GM21825 (cell line): Measurements from ENCODE around the gene RIPOR2.

ENCODE experiments used
- ATAC-seq: cut with Tn5 transposase; IDR thresholded peaks from one replicate; pipeline ENCODE4 v1.9.1; 2021; ENCODE audit warnings: mild to moderate bottlenecking, moderate library complexity; ENCODE audit not compliant: unreplicated experiment

Gene RIPOR2

DNA sequence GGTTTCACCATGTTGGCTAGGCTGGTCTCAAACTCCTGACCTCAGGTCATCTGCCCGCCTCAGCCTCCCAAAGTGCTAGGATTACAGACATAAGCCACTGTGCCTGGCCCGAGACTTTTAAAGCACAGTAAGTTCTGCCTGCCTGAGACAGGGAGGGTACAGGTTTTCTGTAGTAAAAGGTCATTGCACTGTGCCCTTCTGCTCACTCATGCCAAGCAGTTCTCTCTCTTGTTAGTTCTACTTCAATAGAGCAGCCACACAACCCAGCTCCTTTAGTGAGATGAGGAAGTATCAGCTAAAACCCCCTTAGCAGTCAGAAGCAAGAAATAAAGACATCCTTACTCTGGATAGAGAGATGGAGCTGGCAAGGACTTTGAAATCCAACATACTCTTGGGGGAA is 84.7 kb downstream of the RIPOR2 start:
- ATAC-seq, result no peak

DNA sequence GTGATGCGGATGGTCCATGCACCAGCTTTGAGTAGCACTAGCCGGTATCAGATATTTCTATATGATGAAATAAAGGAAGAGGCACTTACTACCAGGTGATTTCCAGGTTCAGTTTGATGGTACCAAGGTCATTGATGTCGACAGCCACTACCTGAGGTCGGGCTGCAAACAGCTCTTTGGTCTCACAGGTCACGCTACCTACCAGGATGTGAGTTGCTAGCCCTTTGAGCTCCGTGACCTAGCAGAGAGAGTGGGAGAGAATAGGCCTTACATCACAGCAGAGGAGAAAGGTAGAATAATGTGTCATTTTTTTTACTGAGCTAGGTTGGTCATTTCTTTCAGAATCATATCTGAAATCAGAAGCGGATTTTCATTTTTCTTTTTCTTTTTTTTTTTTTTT is 86.0 kb downstream of the RIPOR2 start:
- no peak for ATAC-seq

DNA sequence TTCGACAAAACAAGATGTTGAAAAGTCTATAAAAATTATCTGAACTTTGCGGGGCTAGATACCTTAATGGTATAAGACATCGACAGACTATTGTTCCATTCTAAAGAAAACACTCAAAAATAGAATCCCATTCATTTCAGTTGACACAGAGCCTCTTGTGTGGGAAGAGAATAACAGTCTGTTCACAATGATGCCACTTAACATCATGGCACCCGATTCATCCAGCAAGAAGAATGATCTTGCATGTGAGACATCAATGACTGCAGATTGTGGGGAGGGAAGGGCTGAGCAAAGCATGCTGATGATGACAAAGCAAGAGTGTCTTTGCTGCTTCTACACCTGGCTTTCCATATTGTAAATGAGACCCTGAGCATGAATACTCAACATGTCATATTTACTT is 87.3 kb downstream of the RIPOR2 start:
- ATAC-seq, result no peak

DNA sequence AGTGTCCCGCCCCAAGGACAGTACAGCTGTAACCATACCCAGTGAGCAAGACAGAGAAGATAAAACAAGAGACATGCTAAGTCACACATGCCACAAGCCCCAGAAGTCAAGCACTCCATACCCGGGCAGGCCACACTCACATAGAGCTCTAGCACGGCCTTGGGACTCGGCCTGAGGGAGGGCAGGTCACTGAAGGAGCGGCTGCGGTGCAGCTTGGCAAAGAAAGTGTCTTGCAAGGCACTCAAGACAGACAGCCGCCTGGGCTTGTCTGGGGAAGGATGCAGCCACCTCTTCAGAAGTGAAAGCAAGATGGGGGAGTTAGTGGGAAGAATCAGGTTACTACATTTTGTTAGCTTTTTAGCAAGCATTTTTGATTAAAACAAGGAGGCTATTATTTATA is 88.4 kb downstream of the RIPOR2 start:
- ATAC-seq, result no peak

DNA sequence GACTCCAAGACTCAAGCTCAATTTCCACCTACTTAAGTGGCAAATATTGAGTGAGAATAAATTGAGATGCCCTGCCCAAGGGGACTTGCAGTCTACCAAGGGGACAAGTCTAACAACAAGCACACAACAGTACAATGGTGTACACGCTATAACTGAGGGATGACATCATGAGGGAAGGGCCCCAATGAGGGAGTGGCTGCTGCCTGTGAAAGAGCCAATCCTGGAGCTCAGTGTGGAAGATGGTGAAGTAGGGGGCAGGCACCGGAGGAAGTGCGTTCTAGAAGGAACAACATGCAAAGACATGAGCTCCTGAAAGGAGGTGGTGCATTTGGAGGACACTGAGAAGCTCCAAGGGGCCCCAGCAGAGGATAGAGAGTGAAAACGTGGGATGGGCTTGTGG is 90.2 kb downstream of the RIPOR2 start:
- ATAC-seq, result no peak

DNA sequence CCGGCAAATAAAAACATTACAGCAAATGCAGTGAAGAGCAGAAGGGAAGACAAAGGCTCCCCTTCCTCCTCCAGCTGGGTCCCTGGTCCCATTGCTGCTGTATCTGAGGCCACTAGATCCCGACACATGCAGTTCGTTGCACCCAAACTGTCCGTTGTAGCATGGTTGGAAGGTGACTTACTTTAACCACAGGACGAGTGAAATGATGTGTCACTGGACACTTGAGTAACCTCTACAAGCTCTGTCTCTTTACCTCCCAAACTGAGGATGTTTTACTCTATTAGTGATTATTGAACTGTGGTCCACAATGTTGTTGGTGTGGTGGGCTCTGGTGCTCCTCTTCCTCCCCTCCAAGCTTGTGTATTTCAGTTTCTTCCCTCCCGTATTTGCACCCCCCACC is 90.9 kb downstream of the RIPOR2 start:
- ATAC-seq, result no peak

DNA sequence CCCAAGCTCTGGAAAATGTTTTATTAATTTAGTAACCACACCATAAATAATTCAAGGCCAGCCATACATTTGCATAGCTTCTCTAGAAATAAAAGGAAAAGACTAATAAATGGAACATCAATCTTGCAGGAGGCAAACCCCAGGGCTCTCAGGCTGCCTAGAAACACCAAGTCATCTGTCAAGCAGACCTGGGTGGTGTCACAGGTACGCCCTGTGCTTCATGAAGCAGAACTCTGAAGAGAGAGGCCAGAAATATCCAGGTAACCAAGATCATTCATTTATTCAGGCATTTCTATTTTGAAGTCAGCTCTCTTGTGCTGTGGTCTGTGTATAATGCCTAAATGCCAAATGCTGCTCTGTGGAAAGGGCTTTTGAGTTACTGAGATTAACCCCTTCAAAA is 91.7 kb downstream of the RIPOR2 start:
- no peak for ATAC-seq

DNA sequence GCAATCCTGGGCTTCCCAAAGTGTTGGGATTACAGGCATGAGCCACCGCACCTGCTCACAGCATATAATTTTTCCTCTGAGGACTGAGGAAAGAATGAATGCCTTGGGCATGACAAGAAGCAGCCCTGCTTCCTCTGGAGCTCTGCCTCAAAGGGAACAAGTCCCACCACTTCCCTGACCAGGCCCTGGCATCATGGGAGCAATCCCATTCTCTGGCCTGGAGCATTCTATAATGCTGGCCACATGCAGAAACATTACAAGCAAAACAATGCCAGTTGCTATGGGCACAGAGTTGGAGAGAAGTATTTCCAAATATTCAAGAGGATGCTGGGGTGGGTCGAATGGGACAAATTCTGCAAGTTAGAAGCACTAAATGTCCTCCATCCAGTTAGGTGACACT is 95.6 kb downstream of the RIPOR2 start:
- ATAC-seq, result no peak

DNA sequence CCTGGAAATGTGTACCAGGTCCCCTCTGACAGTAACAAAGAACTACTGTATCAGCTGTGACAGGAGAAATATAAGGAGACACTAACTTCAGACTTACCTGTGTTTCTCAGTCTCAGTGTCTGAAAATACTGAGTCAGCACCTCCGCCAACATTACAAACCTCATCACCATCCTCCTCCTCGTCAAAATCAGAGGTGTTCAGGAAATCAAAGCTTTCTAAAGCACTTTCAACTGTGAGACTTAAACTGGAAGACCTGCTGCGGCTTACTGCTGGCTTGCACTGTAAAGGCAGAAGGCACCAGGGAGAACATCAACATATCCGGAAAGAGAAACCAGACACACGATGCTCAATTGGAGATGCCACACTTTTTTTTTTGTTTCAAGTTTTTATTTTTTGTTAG is 96.8 kb downstream of the RIPOR2 start:
- ATAC-seq, result no peak

DNA sequence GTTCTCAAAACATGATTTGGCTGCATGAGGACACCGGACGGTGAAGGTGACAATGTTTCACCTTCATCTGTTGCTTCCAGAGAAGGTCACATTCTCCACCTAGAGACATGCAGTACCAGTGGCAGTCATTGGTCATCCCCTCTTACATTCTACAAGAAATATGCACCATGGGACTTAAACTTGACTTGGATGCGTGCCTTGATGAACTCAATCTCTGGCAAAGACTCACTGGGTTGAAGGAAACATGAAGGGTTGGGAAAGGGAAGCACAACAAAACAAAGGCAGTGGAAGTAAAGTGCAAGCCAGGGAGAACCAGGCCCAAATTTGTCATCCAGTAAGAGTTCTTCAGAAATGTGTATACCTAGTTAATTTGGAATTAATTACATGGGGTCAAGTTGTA is 97.7 kb downstream of the RIPOR2 start:
- no peak for ATAC-seq

DNA sequence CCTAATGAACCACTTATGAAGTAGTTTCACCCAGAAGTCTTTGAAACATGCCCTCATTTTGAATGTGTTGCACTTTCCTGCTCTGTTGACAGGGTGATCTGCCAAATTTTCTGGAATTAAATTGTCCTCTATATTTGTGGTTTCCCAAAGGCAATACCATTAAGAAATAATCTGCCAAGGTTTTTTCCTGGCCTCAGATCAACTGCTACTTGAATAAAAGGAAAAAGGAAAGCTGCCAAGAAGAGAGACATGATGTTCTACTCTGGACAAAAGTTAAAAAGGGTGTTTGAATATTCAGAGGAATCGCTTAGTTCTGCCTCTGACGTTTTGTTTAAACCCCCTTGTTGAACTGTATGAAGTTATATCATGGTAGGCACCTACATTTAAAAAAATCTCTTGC is 99.7 kb downstream of the RIPOR2 start:
- no peak for ATAC-seq

DNA sequence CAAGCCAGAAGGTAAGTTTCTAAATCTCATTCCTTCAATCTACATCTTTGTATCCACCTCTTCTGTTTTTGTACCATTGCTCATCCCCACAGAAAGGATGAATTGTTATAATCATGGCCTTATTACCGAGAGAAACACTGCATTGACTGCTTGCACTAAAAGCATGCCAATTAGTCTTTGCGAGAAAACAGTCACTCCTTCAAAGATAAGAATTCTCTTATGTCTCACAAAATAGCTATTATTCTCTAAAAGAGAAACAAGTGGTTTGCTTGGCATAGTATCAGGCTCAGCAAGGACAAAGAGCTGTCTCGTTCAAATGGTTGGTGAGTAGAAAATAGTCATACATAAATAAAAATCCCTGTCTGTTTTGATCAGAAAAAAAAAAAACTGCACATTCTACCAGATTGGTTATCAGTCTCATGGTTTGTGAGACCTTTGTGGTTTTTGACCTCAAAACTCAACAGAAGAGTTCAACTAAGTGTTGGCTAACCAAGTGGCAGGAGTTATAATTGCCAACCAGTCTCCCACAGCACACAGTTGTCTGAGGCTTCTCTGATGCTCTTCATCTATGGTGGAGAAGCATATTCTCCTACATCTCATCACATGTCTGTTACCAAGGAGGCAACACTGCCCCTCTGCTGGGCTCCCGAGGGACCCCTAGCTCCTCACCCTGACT is 101.9 kb downstream of the RIPOR2 start:
- ATAC-seq, result no peak

DNA sequence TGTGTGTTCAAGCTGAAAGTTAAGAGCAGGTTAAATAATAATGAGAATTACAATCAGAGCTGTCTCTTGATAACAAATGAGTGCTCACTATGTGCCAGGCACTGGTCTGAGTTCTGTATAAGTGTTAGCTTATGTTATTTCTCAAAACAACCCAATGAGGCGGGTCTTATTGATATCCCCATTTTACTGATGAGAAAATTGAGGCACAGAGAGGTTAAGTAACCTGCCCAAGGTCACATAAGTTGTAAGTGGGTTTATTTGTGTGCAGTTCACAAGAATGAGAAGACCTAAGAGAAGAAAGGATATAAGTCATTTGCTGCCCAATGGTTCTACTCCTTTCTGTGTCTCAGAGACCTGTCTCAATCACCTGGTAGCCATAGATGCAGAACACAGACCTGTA is 103.0 kb downstream of the RIPOR2 start:
- ATAC-seq, result no peak

DNA sequence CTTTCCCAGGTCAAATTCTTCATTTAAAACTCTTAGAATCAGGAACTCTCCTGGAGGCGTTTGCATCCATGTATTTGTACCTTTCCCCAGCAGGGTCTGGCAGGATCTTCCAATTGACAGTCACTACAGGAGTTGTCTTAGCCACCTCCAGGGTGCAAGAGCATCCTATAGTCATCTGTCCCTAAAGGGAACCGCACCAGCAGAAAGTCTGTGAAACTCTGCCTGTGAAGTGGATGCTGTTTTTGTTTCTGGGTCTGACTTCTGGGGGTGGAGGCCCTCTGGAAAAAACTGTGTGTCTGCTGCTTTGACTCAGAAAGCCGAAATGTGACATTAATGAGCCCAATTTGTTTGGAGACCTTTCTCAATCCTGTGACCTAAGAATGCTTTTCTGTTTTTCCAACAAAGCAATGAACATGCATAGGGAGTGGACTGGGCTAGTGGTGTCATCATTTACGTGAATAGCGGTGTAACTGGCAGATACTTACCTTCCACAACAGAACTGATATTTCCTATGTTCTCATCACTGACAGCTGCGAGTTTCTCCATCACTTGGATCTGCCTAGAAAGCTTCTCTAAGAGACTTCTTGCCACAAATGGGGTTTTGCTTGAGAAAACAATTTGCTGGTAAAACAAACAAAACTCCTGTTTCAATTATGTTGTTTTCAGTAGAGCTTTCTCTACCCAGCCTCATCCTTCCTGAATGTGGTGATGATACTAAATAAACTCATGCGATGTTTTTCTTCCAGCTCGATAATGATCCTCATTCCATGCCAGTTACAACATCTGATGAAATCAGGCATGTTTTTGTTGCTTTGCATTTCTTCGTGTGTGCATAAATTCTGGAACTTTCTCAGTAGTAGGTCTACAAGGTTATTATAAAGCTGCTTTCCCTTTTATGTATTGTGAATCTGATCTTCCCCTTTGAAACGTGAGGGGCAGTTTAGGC is 103.7 kb downstream of the RIPOR2 start:
- ATAC-seq, result no peak

DNA sequence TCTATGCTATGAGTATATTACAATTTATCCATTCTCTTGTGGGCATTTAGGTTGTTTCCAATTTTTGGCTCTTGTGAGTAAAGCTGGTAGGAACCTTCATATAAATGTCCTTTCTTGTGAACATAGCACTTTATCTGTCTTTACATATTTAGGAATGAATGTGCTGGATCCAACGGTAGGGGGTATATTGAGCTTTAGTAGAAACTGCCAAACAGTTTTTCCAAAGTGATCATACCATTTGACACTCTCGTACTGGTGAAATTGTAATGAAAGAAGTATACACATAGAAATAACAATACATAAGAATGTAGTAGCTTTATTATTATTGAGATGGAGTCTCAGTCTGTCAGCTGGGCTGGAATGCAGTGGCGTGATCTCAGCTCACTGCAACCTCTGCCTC is 106.1 kb downstream of the RIPOR2 start:
- ATAC-seq, result no peak

DNA sequence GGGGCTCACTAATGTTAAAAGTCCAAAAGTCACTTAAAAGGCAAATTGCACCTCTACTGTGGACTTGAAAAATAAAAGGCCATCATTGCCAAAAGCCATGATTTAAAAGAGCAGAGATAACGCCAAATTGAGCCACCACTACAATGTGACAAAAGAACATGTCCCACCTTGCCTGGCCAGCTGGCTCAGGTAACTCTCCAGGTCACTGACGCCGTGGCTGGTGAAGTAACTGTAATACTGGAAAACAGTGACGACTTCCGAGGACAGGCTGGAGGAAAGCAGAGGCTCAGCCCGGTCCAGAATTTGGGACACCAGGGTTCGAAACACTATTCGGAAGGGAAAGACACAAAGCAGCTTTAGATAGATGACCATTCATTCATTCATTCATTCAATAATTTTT is 107.8 kb downstream of the RIPOR2 start:
- no peak for ATAC-seq

DNA sequence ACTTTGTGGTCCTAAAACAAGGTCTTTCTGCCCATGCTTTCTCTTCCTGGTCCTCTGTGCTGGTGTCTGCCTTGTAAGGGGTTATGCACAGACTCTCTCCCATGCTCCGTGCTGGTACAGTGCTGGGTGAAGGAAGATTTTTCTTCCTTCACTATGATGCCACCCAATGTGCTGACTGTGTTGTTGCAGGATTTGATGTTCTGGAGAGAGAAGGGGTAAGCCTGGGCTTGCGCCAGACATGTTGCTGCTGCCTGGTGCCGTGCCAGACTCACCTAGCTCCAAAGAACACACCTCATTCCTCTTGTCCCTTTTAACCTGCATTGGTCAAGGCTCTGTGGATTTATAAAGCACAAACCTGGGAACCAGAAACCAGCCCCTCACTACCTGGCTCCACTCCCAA is 108.6 kb downstream of the RIPOR2 start:
- no peak for ATAC-seq

DNA sequence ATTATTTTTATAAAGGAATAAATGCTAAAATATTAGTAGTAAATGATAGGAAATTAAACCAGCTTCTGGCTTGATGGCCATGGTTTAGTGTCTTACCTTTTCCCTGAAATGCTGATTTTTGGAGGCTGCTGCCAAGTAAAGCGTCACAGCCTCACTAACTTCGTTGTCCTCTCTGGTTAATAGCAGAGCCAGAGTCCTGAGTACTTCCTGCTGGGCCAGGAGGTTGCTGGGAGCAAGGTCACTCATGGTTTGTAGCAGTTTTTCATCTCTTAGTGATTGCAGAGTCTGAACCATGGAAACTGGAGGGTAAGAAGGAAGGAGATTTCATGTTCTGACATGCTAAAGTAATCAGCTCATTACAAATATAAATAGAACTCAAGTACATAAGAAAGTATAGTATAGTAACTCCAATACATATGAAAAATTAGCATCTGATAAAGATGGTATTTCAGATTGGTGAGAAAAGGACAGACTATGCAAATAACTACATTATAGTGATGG is 110.6 kb downstream of the RIPOR2 start:
- ATAC-seq, result no peak

DNA sequence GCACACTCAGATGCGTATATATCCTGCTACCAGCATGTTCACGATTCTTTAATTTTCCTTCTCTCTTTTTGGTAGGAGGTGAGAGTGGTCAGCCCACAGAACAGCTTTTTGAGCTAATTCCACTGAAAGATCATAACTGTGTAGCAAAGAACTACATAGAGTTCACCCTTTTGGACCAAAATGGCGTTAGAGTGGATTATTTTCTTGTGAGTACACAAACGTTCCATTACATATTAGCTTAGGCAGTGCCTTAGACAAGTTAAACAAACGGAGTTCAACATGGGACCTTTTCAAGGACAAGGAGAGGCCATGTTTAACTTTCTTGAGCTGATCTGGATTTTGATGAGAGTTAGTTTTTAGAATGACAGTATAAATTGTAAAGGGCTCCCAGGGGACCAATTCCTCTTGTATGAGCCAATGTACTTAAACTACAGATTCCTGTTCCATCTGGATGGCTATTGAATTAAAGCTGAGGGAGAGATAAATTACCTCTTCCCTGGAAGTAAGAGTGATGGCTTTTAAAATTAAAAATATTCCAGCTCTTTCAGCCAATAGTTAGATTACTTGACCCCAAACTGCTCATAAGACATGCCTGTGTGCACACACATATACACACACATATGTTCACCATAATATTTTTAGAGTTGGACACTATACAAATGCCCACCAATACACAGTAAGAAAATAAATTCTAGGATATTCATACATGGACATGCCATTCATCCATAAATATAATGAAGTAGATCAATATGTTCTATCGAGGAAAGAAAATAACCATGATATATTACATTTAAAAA is 111.4 kb downstream of the RIPOR2 start:
- no peak for ATAC-seq

DNA sequence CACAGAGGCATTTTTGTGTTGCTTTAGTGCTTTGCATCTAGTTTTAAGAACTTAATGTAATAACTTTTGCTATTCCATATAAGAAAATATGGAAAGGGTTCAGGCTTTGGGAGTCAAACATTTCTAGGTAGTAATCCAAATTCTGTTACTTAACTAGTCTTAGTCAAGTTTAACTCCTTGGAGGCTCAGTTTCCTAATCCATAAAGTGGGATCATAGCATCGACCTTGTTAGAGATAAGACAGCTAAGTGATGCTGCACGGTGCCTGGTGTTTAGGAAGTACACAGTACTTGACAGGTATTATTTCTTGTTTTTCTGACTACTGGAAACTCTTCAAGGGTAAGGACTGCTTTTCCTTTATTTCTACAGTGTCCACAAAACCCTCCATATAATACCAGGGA is 112.6 kb downstream of the RIPOR2 start:
- ATAC-seq, result no peak

DNA sequence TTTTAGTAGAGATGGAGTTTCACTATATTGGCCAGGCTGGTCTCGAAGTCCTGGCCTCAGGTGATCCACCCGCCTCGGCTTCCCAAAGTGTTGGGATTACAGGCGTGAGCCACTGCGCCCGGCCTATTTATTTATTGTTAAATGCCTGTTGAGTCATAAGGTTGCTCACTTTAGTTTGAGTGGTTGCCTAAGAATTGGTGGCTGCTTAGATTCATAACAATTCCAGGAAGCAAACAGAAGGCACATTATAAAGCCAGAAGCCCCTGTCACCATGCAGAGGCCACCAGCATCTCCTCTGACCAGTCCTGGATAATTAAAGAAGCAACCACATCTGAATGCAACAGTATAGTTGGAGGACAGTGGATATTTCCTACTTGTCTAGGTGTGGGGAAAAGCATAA is 113.1 kb downstream of the RIPOR2 start:
- no peak for ATAC-seq
